Liver (tissue), 9 donors: ENCODE measurements around the gene TRPM2. TPM values are rescaled to one million over a fixed set of nuclear protein-coding genes. Genes with fewer than 3 reads are reported as not detected.

Experiments used
- DNase-seq: peaks from one replicate; pipeline ENCODE4 v3.0.0-alpha.2; 2017; ENCODE audit warnings: low spot score
- H3K27ac ChIP-seq, 2 donors: one replicate each; pipeline ENCODE4 v1.7.0; 2013; ENCODE audit warnings: inconsistent platforms in 2 of 2, low read length in 2 of 2, control low read depth in 1 of 2, low read depth in 1 of 2, mild to moderate bottlenecking in 1 of 2
- H3K27me3 ChIP-seq, 4 donors: one replicate each; pipeline versions ENCODE4 v1.6.1 to v1.7.0; 2013; ENCODE audit warnings: low read length in 3 of 4, inconsistent platforms in 1 of 4, mild to moderate bottlenecking in 1 of 4, moderate library complexity in 1 of 4; ENCODE audit not compliant: control insufficient read depth in 4 of 4, insufficient read depth in 4 of 4
- H3K36me3 ChIP-seq, 4 donors: one replicate each; pipeline versions ENCODE4 v1.6.1 to v1.7.0; 2013; ENCODE audit warnings: low read length in 3 of 4, mild to moderate bottlenecking in 3 of 4, low read depth in 1 of 4, moderate library complexity in 1 of 4; ENCODE audit not compliant: control insufficient read depth in 4 of 4, insufficient read depth in 3 of 4
- H3K4me1 ChIP-seq, 4 donors: one replicate each; pipeline versions ENCODE4 v1.6.1 to v1.7.0; 2013; ENCODE audit warnings: low read length in 3 of 4, mild to moderate bottlenecking in 3 of 4, moderate library complexity in 1 of 4; ENCODE audit not compliant: control insufficient read depth in 4 of 4, insufficient read depth in 4 of 4
- H3K4me3 ChIP-seq, 3 donors: one replicate each; pipeline versions ENCODE4 v1.6.1 to v1.7.0; 2013; ENCODE audit warnings: low read length in 3 of 3, control low read depth in 1 of 3, low read depth in 1 of 3, mild to moderate bottlenecking in 1 of 3
- H3K9ac ChIP-seq, 2 donors: one replicate each; pipeline ENCODE4 v1.7.0; 2013; ENCODE audit warnings: low read length in 2 of 2, mild to moderate bottlenecking in 2 of 2, moderate library complexity in 2 of 2, control low read depth in 1 of 2, low read depth in 1 of 2
- H3K9me3 ChIP-seq, 4 donors: one replicate each; pipeline versions ENCODE4 v1.6.1 to v1.7.0; 2013; ENCODE audit warnings: low read length in 3 of 4; ENCODE audit not compliant: control insufficient read depth in 4 of 4
- CTCF ChIP-seq: fragments of 150-350 bp; IDR thresholded peaks from 2 replicates; pipeline ENCODE4 v1.5.1; 2017; ENCODE audit warnings: improper control_type of control experiment, low read depth, low read length; ENCODE audit not compliant: missing input control
- FOXA2 ChIP-seq: IDR thresholded peaks from 2 replicates; pipeline ENCODE4 v1.6.1; 2016; ENCODE audit warnings: antibody characterized with exemption
- HNF4A ChIP-seq, 2 donors: conservative IDR thresholded peaks; 2 replicates each; pipeline ENCODE4 v1.6.1; 2016; ENCODE audit warnings: antibody characterized with exemption in 2 of 2, mild to moderate bottlenecking in 2 of 2
- JUND ChIP-seq, 2 donors: IDR thresholded peaks; 2 replicates each; pipeline ENCODE4 v1.6.1; 2016; ENCODE audit warnings: antibody characterized with exemption in 2 of 2
- REST ChIP-seq: IDR thresholded peaks from 2 replicates; pipeline ENCODE4 v1.6.1; 2016; ENCODE audit warnings: antibody characterized with exemption, mild to moderate bottlenecking
- SP1 ChIP-seq: IDR thresholded peaks from 2 replicates; pipeline ENCODE4 v1.6.1; 2018; ENCODE audit warnings: antibody characterized with exemption, mild to moderate bottlenecking
- TAF1 ChIP-seq: conservative IDR thresholded peaks from 2 replicates; pipeline ENCODE4 v1.6.1; 2016; ENCODE audit warnings: antibody characterized with exemption, mild to moderate bottlenecking
- YY1 ChIP-seq: IDR thresholded peaks from 2 replicates; pipeline ENCODE4 v1.6.1; 2016; ENCODE audit warnings: antibody characterized with exemption, mild to moderate bottlenecking
- WGBS: extraction: QIAGEN DNeasy Blood & Tissue Kit; methylation state at CpG from one replicate; pipeline ENCODE4 v1.1.7; 2013; 5-methylcytosine and 5-hydroxymethylcytosine counted together
- polyA plus RNA-seq, 2 donors: library from polyadenylated mRNA; stranded (reverse) in 1 of 2; unstranded in 1 of 2; fragments of 200-250 nt in 1 of 2; fragments of >200 nt in 1 of 2; fragmentation: Nextera tagmentation in 1 of 2; extraction: Ambion mirVana in 1 of 2; gene quantifications; one replicate each; pipeline versions ENCODE4 v1.2.1 to v1.2.3, GENCODE V29; 2013 to 2015
- total RNA-seq, 2 donors: library from RNA; depleted of rRNA; stranded (reverse); fragments of >200 nt; gene quantifications; one replicate each; pipeline ENCODE4 v1.2.3, GENCODE V29; 2014
- TF ChIP-seq, protein P1 (sequence below): IDR thresholded peaks from 2 replicates; pipeline ENCODE4 v1.6.1; 2016; ENCODE audit warnings: antibody characterized with exemption
- TF ChIP-seq, protein P2 (sequence below): IDR thresholded peaks from 2 replicates; pipeline ENCODE4 v1.6.1; 2016; ENCODE audit warnings: antibody characterized with exemption
- donor health status: healthy.
- donor health status: healthy.
- donor health status: healthy.
- donor health status: healthy.
- donor health status: healthy.

TRPM2 gene
- total and polyA plus RNA-seq, 4 donors: 0.43 to 1.3 (median 0.63) TPM

- no peak overlapping the region for H3K27ac ChIP-seq
- H3K27me3 ChIP-seq: no peaks in the 10 kb centered on the region
- no peak overlapping the region for H3K4me3 ChIP-seq
- H3K9ac ChIP-seq: no peak overlapping the region
- H3K4me1 ChIP-seq: peaks cover 0 to 2% (median 0%) of the 10 kb centered on the region in 4 donors
- H3K36me3 ChIP-seq: no peaks in the 10 kb centered on the region
- TF ChIP-seq TAF1 (no peak), SP1 (no peak), REST (no peak), YY1 (no peak), HNF4A (conservative IDR thresholded peaks at IDR 0.05) (no peak), FOXA2 (no peak), CTCF (no peak)
- TF ChIP-seq, protein P1, sequence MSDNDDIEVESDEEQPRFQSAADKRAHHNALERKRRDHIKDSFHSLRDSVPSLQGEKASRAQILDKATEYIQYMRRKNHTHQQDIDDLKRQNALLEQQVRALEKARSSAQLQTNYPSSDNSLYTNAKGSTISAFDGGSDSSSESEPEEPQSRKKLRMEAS: no peak
- TF ChIP-seq, protein P2, sequence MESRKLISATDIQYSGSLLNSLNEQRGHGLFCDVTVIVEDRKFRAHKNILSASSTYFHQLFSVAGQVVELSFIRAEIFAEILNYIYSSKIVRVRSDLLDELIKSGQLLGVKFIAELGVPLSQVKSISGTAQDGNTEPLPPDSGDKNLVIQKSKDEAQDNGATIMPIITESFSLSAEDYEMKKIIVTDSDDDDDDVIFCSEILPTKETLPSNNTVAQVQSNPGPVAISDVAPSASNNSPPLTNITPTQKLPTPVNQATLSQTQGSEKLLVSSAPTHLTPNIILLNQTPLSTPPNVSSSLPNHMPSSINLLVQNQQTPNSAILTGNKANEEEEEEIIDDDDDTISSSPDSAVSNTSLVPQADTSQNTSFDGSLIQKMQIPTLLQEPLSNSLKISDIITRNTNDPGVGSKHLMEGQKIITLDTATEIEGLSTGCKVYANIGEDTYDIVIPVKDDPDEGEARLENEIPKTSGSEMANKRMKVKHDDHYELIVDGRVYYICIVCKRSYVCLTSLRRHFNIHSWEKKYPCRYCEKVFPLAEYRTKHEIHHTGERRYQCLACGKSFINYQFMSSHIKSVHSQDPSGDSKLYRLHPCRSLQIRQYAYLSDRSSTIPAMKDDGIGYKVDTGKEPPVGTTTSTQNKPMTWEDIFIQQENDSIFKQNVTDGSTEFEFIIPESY: no peak
- 80% methylated on average over 24 of the region's 24 CpGs for WGBS
- H3K9me3 ChIP-seq: no peaks in the 10 kb centered on the region
- DNase-seq: no peak
Measured at GRCh38 chr21:44377201-44377921, 23.9 kb downstream of the TRPM2 start.

DNA sequence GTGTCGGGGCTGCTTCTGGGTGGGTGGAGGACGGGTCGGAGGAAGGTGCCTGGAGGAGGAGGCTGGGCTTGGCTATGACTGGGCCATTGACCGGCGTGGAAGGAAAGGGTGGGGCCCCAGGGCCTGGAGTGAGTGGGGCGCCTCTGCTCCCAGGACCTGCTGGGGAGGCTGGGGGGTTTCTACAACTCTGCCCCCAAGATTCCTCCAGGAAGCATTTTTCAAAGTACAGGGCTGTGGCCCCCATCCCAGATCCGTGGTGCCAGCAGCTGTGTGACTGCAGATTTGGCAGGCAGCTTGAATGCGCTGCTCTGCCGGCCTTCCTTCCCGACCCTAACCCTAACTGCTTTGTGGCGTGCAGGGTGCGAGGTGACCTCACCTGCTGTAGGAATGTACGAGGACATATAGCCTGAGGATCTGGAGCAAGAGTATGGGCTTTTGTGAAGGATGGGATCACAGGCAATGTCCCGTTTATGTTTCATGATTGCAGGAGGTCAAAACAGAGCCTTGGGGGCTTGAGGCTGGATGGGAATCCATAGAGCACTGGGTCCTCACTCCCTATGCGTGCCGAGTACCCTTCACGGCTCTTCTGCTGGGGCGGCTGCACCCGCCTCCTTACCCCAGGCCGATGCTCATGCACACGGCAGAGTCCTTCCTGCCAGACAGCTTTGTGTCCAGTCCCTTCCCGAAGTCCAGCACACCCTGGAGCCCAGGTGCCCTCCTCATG, 24.7 kb downstream of the TRPM2 start:
- TF ChIP-seq JUND (IDR thresholded peaks at IDR 0.05): no peak
- Histone ChIP-seq H3K27me3 (no peaks in the 10 kb centered on the region), H3K9me3 (no peaks in the 10 kb centered on the region), H3K9ac (no peak overlapping the region), H3K36me3 (no peaks in the 10 kb centered on the region), H3K4me3 (no peak overlapping the region), H3K27ac (no peak overlapping the region), H3K4me1 (peaks cover 0 to 2% (median 0%) of the 10 kb centered on the region in 4 donors)
- no peak for DNase-seq
- WGBS: 81% methylated on average over 22 of the region's 22 CpGs
